ENCODE measurements around the gene SLC25A17.
"Not testable (repeated sequence)": the region's sequence is repeated elsewhere in the genome, so short reads cannot be mapped to it uniquely, and the experiment has no call there.

GRCh38 chr22:40845816-40846215 is 26.7 kb upstream of the SLC25A17 start:
- not testable (repeated sequence) for TF ChIP-seq CTCF, EP300 (IDR thresholded peaks at IDR 0.05)
